ENCODE data around the gene PLPPR4.
"Not testable (repeated sequence)": the region's sequence is repeated elsewhere in the genome, so short reads cannot be mapped to it uniquely, and the experiment has no call there.

PLPPR4 gene

GRCh38 chr1:99269321-99269720, 5.0 kb downstream of the PLPPR4 start:
- DNase-seq (ENCODE audit: low spot score) = no peak

- DNase-seq (ENCODE audit: low spot score) = no peak
Observed at GRCh38 chr1:99270646-99271045, 6.4 kb downstream of the PLPPR4 start.

GRCh38 chr1:99271249-99271648, 7.0 kb downstream of the PLPPR4 start:
- DNase-seq (ENCODE audit: low spot score) = no peak

GRCh38 chr1:99277066-99277465, 12.8 kb downstream of the PLPPR4 start:
- no peak for DNase-seq (ENCODE audit: low spot score)

- no peak for DNase-seq (ENCODE audit: low spot score)
Observed at GRCh38 chr1:99279525-99279924, 15.2 kb downstream of the PLPPR4 start.

- DNase-seq (ENCODE audit: low spot score) = no peak
Observed at GRCh38 chr1:99281105-99281504, 16.8 kb downstream of the PLPPR4 start.

GRCh38 chr1:99282536-99282935, 18.2 kb downstream of the PLPPR4 start:
- no peak for DNase-seq (ENCODE audit: low spot score)

- DNase-seq (ENCODE audit: low spot score) = not testable (repeated sequence)
Observed at GRCh38 chr1:99283521-99283920, 19.2 kb downstream of the PLPPR4 start.

- no peak for DNase-seq (ENCODE audit: low spot score)
Observed at GRCh38 chr1:99292886-99293285, 28.6 kb downstream of the PLPPR4 start.

- DNase-seq (ENCODE audit: low spot score) = no peak
Observed at GRCh38 chr1:99297923-99298322, 33.6 kb downstream of the PLPPR4 start.

- DNase-seq (ENCODE audit: low spot score) = no peak
Observed at GRCh38 chr1:99304725-99305282, 40.5 kb downstream of the PLPPR4 start.

GRCh38 chr1:99305626-99306025, 41.3 kb downstream of the PLPPR4 start:
- no peak for DNase-seq (ENCODE audit: low spot score)

GRCh38 chr1:99306056-99306455, 41.8 kb downstream of the PLPPR4 start:
- DNase-seq (ENCODE audit: low spot score) = no peak

GRCh38 chr1:99306644-99307043, 42.4 kb downstream of the PLPPR4 start:
- no peak for DNase-seq (ENCODE audit: low spot score)

GRCh38 chr1:99315305-99315704, 51.0 kb downstream of the PLPPR4 start:
- DNase-seq (ENCODE audit: low spot score) = no peak

- DNase-seq (ENCODE audit: low spot score) = no peak
Observed at GRCh38 chr1:99326215-99326949, 62.1 kb downstream of the PLPPR4 start.

- DNase-seq (ENCODE audit: low spot score) = no peak
Observed at GRCh38 chr1:99327357-99327756, 63.1 kb downstream of the PLPPR4 start.

GRCh38 chr1:99328171-99328570, 63.9 kb downstream of the PLPPR4 start:
- DNase-seq (ENCODE audit: low spot score) = no peak

- DNase-seq (ENCODE audit: low spot score) = no peak
Observed at GRCh38 chr1:99331083-99331482, 66.8 kb downstream of the PLPPR4 start.

- no peak for DNase-seq (ENCODE audit: low spot score)
Observed at GRCh38 chr1:99331636-99332035, 67.3 kb downstream of the PLPPR4 start.

GRCh38 chr1:99332561-99332960, 68.3 kb downstream of the PLPPR4 start:
- no peak for DNase-seq (ENCODE audit: low spot score)

- no peak for DNase-seq (ENCODE audit: low spot score)
Observed at GRCh38 chr1:99334991-99335390, 70.7 kb downstream of the PLPPR4 start.

- no peak for DNase-seq (ENCODE audit: low spot score)
Observed at GRCh38 chr1:99347041-99347684, 82.9 kb downstream of the PLPPR4 start.

Data from globus pallidus (tissue), 1 donor.